Dermis microvascular lymphatic vessel endothelial cell (primary cell): Measurements from ENCODE around the gene BICDL1. TPM values are rescaled to one million over a fixed set of nuclear protein-coding genes. Genes with fewer than 3 reads are reported as not detected.
"Not testable (repeated sequence)": the region's sequence is repeated elsewhere in the genome, so short reads cannot be mapped to it uniquely, and the experiment has no call there.

Source experiments
- DNase-seq, 2 donors: peaks; one replicate each; pipeline versions ENCODE4 v3.0.0 to v3.0.0-alpha.2; 2010; ENCODE audit warnings: low read depth in 2 of 2
- total RNA-seq: library from RNA; depleted of rRNA; stranded (reverse); fragments of >200 nt; gene quantifications from 2 replicates; pipeline ENCODE4 v1.2.1, GENCODE V29; 2014

The BICDL1 gene
- 0.13 TPM in 1 of 2 replicates, not detected in the other for total RNA-seq

- peak in 1 of 2 donors; percentile 2 for DNase-seq
These were observed at the start of gene BICDL1 for GRCh38 chr12:119988472-119989360. Gene BICDL1 (plus strand): TSS chr12:119989236. CDS start chr12:119989869, 633 bp downstream.

GRCh38 chr12:119940897-119941296 is 48.1 kb upstream of the BICDL1 start:
- DNase-seq: peak; percentile 9 to 70

GRCh38 chr12:119942386-119942785 is 46.6 kb upstream of the BICDL1 start:
- DNase-seq: no peak

- no peak for DNase-seq
These were observed 42.8 kb upstream of the BICDL1 start for GRCh38 chr12:119946213-119946612.

GRCh38 chr12:119949145-119949544 is 39.9 kb upstream of the BICDL1 start:
- no peak for DNase-seq

- DNase-seq: no peak
These were observed 39.4 kb upstream of the BICDL1 start for GRCh38 chr12:119949594-119949993.

- no peak for DNase-seq
These were observed 33.0 kb upstream of the BICDL1 start for GRCh38 chr12:119956047-119956446.

- DNase-seq: no peak
These were observed 31.9 kb upstream of the BICDL1 start for GRCh38 chr12:119957135-119957534.

- DNase-seq: no peak
These were observed 29.6 kb upstream of the BICDL1 start for GRCh38 chr12:119959435-119959834.

- no peak for DNase-seq
These were observed 24.9 kb upstream of the BICDL1 start for GRCh38 chr12:119964123-119964522.

- DNase-seq: no peak
These were observed 24.1 kb upstream of the BICDL1 start for GRCh38 chr12:119964929-119965328.

GRCh38 chr12:119980242-119980641 is 8.8 kb upstream of the BICDL1 start:
- DNase-seq: no peak

- DNase-seq: not testable (repeated sequence)
These were observed 8.3 kb upstream of the BICDL1 start for GRCh38 chr12:119980702-119981101.

- peak in 1 of 2 donors; percentile 46 for DNase-seq
These were observed 310 bp downstream of the BICDL1 start for GRCh38 chr12:119989361-119989730.

GRCh38 chr12:119989731-119990381 is 820 bp downstream of the BICDL1 start:
- DNase-seq: peak; percentile 40 to 80

- no peak for DNase-seq
These were observed 1.4 kb downstream of the BICDL1 start for GRCh38 chr12:119990382-119990874.

- no peak for DNase-seq
These were observed 3.2 kb downstream of the BICDL1 start for GRCh38 chr12:119992129-119992705.

GRCh38 chr12:119994892-119995658 is 6.0 kb downstream of the BICDL1 start:
- no peak for DNase-seq

- no peak for DNase-seq
These were observed 7.4 kb downstream of the BICDL1 start for GRCh38 chr12:119996417-119996816.

GRCh38 chr12:119998471-119999245 is 9.6 kb downstream of the BICDL1 start:
- no peak for DNase-seq

- no peak for DNase-seq
These were observed 11.5 kb downstream of the BICDL1 start for GRCh38 chr12:120000556-120000955.
